IgD-negative memory B cell (primary cell): ENCODE measurements around the gene RAB31. TPM values are rescaled to one million over a fixed set of nuclear protein-coding genes. Genes with fewer than 3 reads are reported as not detected.

Experiments used
- H3K27ac Mint-ChIP-seq, 3 donors: one replicate each; pipeline ENCODE4 v1.8.0; 2020 to 2022; ENCODE audit warnings: mild to moderate bottlenecking in 3 of 3, mixed read lengths in 3 of 3, moderate library complexity in 1 of 3
- H3K27me3 Mint-ChIP-seq: one replicate; pipeline ENCODE4 v1.8.0; 2021; ENCODE audit warnings: mixed read lengths
- H3K36me3 Mint-ChIP-seq: one replicate; pipeline ENCODE4 v1.8.0; 2020; ENCODE audit warnings: mild to moderate bottlenecking, mixed read lengths
- H3K4me1 Mint-ChIP-seq, 3 donors: one replicate each; pipeline ENCODE4 v1.8.0; 2020 to 2022; ENCODE audit warnings: mixed read lengths in 3 of 3, mild to moderate bottlenecking in 1 of 3
- H3K4me3 Mint-ChIP-seq, 4 donors: one replicate each; pipeline ENCODE4 v1.8.0; 2020 to 2022; ENCODE audit warnings: mild to moderate bottlenecking in 4 of 4, mixed read lengths in 4 of 4, moderate library complexity in 3 of 4
- H3K9me3 Mint-ChIP-seq, 3 donors: one replicate each; pipeline ENCODE4 v1.8.0; 2020 to 2021; ENCODE audit warnings: mixed read lengths in 3 of 3, mild to moderate bottlenecking in 1 of 3
- polyA plus RNA-seq: library from polyadenylated mRNA; unstranded; fragments of 300-500 nt; fragmentation: Illumina TruSeq; gene quantifications from one replicate; pipeline ENCODE4 v1.2.3, GENCODE V29; 2021

RAB31 gene
- polyA plus RNA-seq, 1 donor from 2014 or later = 192 TPM

DNA sequence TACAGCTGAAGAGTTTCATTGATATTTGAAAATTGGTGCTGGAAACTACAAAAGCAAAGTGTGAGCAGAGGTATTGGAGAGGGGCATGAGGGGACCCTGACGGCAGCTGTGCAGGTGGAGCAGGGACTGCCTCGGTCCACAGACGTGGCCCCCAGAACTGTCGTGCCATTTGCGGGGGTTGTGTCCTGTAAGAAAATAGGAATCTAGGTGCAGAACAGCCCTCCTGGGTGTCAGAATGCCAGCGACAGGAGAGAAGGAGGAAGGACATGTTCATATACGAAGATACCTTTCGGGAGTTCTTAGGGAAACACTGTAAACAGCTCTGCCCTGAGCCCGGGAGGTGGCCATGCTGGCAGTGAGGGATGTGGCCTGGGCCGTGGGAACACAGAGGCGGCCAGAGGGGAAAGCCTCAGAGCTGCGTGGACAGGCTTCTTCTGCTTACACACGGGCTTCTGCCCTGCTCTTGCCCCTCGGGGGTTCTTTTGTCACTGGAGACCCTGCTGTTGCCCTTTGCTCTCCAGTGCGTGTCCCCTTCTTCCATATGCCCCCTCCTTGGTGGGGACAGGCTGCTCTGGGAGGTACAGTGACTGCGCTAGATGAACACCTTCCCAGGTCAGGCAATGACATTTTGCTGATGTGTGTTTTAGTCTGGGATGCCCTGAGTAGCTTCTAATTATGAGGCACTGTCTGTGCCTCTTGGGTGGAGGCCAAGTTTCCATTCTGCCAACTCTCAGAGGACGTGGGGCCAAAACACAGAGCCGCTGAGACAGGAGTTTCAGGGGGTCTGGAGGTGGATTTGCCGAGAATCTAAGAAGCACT is 95.8 kb downstream of the RAB31 start:
- H3K27me3 Mint-ChIP-seq = no peaks in the 10 kb centered on the region
- H3K27ac Mint-ChIP-seq = peak overlapping the region in 1 of 3 donors; percentile 67
- no peak overlapping the region for H3K4me3 Mint-ChIP-seq
- H3K4me1 Mint-ChIP-seq = peaks cover 0 to 6% (median 0%) of the 10 kb centered on the region in 3 donors
- peaks cover 0 to 1% (median 0%) of the 10 kb centered on the region in 3 donors for H3K9me3 Mint-ChIP-seq
- peaks cover 11% of the 10 kb centered on the region for H3K36me3 Mint-ChIP-seq

GRCh38 chr18:9804517-9805104 is 96.5 kb downstream of the RAB31 start:
- Mint-ChIP-seq H3K9me3 (peaks cover 0 to 1% (median 0%) of the 10 kb centered on the region in 3 donors), H3K4me1 (peaks cover 0 to 6% (median 0%) of the 10 kb centered on the region in 3 donors), H3K36me3 (peaks cover 11% of the 10 kb centered on the region), H3K27ac (no peak overlapping the region), H3K4me3 (no peak overlapping the region), H3K27me3 (no peaks in the 10 kb centered on the region)

GRCh38 chr18:9806905-9807304 is 98.8 kb downstream of the RAB31 start:
- H3K27me3 Mint-ChIP-seq = no peaks in the 10 kb centered on the region
- H3K4me1 Mint-ChIP-seq = peaks cover 0 to 6% (median 0%) of the 10 kb centered on the region in 3 donors
- H3K4me3 Mint-ChIP-seq = no peak overlapping the region
- peaks cover 3% of the 10 kb centered on the region for H3K36me3 Mint-ChIP-seq
- H3K27ac Mint-ChIP-seq = no peak overlapping the region
- H3K9me3 Mint-ChIP-seq = peaks cover 0 to 1% (median 0%) of the 10 kb centered on the region in 3 donors

DNA sequence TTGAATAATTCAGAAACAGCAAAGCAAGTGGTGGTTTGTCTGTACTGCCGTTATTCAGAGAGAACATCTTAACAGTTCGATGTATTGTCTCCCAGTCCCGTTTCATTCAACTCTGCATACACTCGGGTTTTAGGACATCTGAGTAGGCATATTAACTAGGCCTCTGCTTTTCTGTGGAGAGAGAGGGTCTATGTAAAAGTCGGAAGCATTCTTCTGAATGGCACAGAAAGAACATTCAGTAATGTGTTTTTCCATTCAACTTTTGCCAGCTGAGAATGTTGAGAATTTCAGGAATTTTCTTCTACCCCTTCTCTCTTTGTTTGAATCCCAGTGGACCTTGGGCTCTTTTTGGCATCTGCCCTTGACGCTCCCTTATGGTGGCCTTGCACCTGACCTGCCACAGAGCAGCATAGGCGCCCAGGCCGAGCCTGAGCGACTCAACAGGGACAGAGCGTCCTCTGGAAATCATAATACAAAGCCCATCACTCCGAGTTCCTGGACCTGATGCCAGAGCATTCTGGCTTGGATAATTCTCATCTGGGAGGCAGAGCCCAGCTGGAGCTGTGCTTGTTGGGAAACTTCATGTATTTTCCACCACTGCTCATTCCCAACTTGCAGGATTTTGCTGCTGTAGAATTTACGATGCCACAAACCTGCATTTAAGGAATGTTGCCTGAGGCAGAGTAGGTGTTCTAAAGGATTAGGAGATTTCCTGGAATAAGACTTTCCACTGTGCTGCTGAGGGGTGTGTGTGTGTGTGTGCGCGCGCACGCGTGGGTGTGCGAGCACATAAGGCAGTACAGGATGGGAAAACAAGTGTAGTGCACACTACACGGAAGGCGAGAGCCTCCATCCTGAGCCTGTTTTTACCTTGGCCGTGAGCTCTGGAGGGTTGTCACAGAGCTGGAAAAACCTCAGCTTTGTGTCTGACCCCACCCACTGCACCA is 100.5 kb downstream of the RAB31 start:
- Mint-ChIP-seq H3K27me3 (no peaks in the 10 kb centered on the region), H3K27ac (no peak overlapping the region), H3K4me3 (no peak overlapping the region), H3K9me3 (peaks cover 0 to 1% (median 0%) of the 10 kb centered on the region in 3 donors), H3K36me3 (peaks cover 4% of the 10 kb centered on the region), H3K4me1 (peaks cover 0 to 6% (median 0%) of the 10 kb centered on the region in 3 donors)

DNA sequence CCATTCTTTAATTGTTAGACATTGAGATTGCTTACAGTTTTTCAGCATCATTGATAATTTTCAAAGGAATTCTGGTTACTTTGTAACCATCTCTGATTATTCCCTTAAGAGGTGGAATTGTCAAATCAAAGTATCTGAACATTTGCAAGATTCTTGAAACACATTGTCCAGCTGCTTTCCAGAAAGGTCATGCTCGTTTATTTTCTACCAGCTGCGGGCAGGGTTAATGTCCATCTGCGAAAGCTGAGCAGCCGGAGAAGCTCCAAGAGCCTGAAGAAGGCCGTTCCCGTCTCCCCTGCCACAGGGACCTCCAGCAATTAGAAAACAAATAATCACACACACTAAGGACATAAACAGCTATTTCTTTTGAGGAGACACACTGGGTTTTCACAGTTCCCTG is 101.6 kb downstream of the RAB31 start:
- Mint-ChIP-seq H3K9me3 (peaks cover 0 to 1% (median 0%) of the 10 kb centered on the region in 3 donors), H3K27me3 (no peaks in the 10 kb centered on the region), H3K4me3 (no peak overlapping the region), H3K4me1 (peaks cover 0 to 6% (median 0%) of the 10 kb centered on the region in 3 donors), H3K27ac (no peak overlapping the region), H3K36me3 (peaks cover 4% of the 10 kb centered on the region)

DNA sequence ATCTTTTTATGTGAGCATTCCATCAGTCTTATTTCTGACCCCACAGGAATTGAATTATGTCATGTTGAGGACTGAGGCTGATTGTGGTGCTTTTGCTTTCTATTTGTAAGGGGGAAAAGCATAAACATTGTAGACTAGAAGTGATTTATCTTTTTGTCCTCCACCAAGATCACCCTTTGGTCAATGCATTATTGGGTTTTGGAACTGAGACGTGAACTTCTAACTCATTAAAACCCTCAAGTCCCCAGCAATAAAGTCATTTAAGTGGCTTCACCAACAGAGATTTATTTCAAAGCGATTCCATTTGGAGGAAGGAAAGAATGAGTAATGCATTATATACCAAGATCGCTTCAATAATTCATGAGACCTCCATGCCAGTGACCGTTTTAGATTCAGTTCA is 102.2 kb downstream of the RAB31 start:
- H3K9me3 Mint-ChIP-seq = peaks cover 0 to 1% (median 0%) of the 10 kb centered on the region in 3 donors
- no peaks in the 10 kb centered on the region for H3K27me3 Mint-ChIP-seq
- H3K27ac Mint-ChIP-seq = peak overlapping the region in 1 of 3 donors; percentile 68
- peaks cover 6% of the 10 kb centered on the region for H3K36me3 Mint-ChIP-seq
- peaks cover 0 to 6% (median 0%) of the 10 kb centered on the region in 3 donors for H3K4me1 Mint-ChIP-seq
- no peak overlapping the region for H3K4me3 Mint-ChIP-seq

DNA sequence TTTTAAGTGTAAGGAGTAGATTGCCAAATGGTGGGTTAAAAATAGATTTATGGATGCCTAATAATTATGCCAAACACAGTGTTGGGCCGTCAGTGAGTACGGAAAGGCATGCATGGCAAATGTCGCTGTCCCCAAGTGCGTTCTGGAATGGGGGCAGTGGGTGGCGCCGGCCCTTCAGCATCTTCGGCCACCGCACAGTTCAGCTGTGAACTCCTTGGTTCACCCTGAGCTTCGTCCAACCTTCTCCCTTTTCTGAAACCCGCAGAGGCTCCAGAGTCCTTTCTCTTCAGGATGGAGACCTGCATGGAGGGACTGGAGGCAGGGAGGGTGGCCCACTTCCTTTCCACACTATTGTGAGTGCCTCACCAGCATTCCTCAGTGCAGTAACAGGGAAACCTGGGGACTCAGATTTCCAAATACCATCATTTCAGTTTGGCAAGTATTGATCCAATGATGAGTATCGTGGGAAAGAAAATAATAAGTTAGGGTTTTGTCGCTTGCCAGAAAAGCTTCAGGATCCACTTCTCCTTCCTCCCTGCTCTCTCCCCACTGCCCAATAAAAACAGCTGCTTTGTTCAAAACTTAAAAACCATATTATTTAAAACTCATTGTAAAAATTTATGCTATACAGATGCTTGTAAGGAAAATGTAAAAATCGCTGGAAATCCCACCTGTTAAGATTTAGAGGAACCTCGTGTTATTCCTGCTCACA is 103.0 kb downstream of the RAB31 start:
- no peak overlapping the region for H3K4me3 Mint-ChIP-seq
- no peaks in the 10 kb centered on the region for H3K27me3 Mint-ChIP-seq
- H3K36me3 Mint-ChIP-seq = peaks cover 8% of the 10 kb centered on the region
- no peak overlapping the region for H3K27ac Mint-ChIP-seq
- H3K9me3 Mint-ChIP-seq = no peaks in the 10 kb centered on the region
- H3K4me1 Mint-ChIP-seq = peaks cover 0 to 6% (median 0%) of the 10 kb centered on the region in 3 donors

DNA sequence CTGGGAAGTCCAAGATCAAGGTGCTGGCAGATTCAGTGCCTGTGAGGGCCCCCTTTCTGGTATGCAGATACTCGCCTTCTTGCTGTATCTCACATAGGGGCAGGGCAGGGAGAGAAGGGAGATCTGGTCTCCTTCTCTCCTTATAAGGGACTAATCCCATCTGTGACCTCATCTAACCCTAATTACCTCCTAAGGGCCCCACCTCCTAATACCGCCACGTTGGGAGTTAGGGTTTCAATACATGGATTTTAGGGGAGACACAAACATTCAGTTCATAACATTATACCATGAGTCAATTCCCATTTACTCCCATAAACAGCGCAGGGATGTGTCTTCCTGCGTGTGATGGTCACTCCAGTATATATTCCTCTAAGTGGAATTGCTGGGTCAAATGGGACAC is 103.9 kb downstream of the RAB31 start:
- Mint-ChIP-seq H3K9me3 (no peaks in the 10 kb centered on the region), H3K4me1 (peaks cover 0 to under 1% (median 0%) of the 10 kb centered on the region in 3 donors), H3K27ac (no peak overlapping the region), H3K4me3 (peak overlapping the region in 1 of 4 donors; percentile 41), H3K27me3 (no peaks in the 10 kb centered on the region), H3K36me3 (peaks cover 9% of the 10 kb centered on the region)

GRCh38 chr18:9814431-9814830 is 106.3 kb downstream of the RAB31 start:
- Mint-ChIP-seq H3K4me3 (no peak overlapping the region), H3K27ac (no peak overlapping the region), H3K27me3 (no peaks in the 10 kb centered on the region), H3K36me3 (peaks cover 25% of the 10 kb centered on the region), H3K4me1 (peaks cover 0 to 1% (median 0%) of the 10 kb centered on the region in 3 donors), H3K9me3 (peaks cover 4 to 10% (median 6%) of the 10 kb centered on the region in 3 donors)

- peaks cover 0 to 4% (median 1%) of the 10 kb centered on the region in 3 donors for H3K4me1 Mint-ChIP-seq
- H3K27ac Mint-ChIP-seq = no peak overlapping the region
- peaks cover 27% of the 10 kb centered on the region for H3K36me3 Mint-ChIP-seq
- no peak overlapping the region for H3K4me3 Mint-ChIP-seq
- peaks cover 4 to 10% (median 9%) of the 10 kb centered on the region in 3 donors for H3K9me3 Mint-ChIP-seq
- no peaks in the 10 kb centered on the region for H3K27me3 Mint-ChIP-seq
Observed at GRCh38 chr18:9817286-9817685, 109.2 kb downstream of the RAB31 start.

GRCh38 chr18:9817725-9818422 is 109.8 kb downstream of the RAB31 start:
- no peak overlapping the region for H3K27ac Mint-ChIP-seq
- peaks cover 4 to 10% (median 9%) of the 10 kb centered on the region in 3 donors for H3K9me3 Mint-ChIP-seq
- H3K4me1 Mint-ChIP-seq = peaks cover under 1 to 4% (median 1%) of the 10 kb centered on the region in 3 donors
- no peak overlapping the region for H3K4me3 Mint-ChIP-seq
- H3K36me3 Mint-ChIP-seq = peaks cover 28% of the 10 kb centered on the region
- no peaks in the 10 kb centered on the region for H3K27me3 Mint-ChIP-seq

DNA sequence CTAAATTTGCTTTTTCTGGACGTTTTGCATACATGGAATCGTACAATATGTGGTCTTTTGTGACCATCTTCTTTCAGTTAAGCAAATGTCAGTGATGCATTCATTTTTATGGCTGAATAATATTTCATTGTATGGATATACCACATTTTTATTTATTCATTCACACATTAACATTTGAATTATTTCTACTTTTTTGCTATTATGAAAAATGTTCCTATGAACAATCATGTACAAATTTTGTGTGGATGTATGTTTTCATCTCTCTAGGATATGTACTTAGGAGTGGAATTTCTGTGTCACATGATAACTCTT is 110.3 kb downstream of the RAB31 start:
- H3K4me1 Mint-ChIP-seq = peaks cover 1 to 4% (median 1%) of the 10 kb centered on the region in 3 donors
- H3K27me3 Mint-ChIP-seq = no peaks in the 10 kb centered on the region
- no peak overlapping the region for H3K27ac Mint-ChIP-seq
- no peak overlapping the region for H3K4me3 Mint-ChIP-seq
- peaks cover 28% of the 10 kb centered on the region for H3K36me3 Mint-ChIP-seq
- H3K9me3 Mint-ChIP-seq = peaks cover 4 to 10% (median 9%) of the 10 kb centered on the region in 3 donors

DNA sequence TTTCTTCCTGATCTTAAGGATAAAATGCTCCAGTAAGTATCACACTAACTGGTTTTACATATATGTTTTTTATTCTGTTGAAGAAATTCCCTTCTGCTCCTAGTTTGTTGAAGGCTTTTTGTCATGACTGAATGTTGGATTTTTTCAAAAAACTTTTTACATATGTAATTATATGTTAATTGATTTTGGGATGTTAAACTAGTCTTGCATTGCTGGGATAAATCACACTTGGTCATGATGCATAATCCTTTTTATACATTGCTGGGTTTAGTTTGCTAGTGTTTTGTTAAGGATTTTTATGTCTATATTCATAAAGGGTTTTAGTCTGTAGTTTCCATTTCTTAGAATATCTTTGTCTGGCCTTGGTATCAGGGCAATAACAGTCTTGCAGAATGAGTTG is 112.0 kb downstream of the RAB31 start:
- Mint-ChIP-seq H3K27ac (no peak overlapping the region), H3K36me3 (peaks cover 25% of the 10 kb centered on the region), H3K4me1 (peaks cover 1 to 4% (median 3%) of the 10 kb centered on the region in 3 donors), H3K9me3 (peaks cover 4 to 10% (median 9%) of the 10 kb centered on the region in 3 donors), H3K27me3 (no peaks in the 10 kb centered on the region), H3K4me3 (no peak overlapping the region)

DNA sequence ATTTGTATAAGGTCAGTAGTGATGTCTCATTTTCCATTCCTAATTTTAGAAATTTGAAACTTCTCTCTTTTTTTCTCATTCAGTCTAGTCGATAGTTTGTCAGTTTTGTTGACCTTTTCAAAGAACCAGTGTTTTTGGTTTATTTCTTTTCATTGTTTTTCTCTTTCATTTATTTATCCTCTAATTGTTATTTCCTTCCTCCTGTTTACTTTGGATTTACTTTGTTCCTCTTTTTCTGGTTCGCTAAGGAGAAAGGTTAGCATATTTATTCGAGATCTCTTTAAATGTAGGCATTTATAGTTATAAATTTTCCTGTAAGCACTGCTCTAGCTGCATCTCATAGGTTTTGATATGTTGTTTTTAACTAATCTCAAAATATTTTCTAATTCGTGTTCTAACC is 112.6 kb downstream of the RAB31 start:
- H3K4me3 Mint-ChIP-seq = peak overlapping the region in 1 of 4 donors; percentile 39
- H3K4me1 Mint-ChIP-seq = peaks cover 4 to 9% (median 6%) of the 10 kb centered on the region in 3 donors
- peaks cover 30% of the 10 kb centered on the region for H3K36me3 Mint-ChIP-seq
- peaks cover 4 to 10% (median 9%) of the 10 kb centered on the region in 3 donors for H3K9me3 Mint-ChIP-seq
- H3K27ac Mint-ChIP-seq = no peak overlapping the region
- H3K27me3 Mint-ChIP-seq = no peaks in the 10 kb centered on the region
